Stimulated activated CD8-positive, alpha-beta memory T cell treated with anti-CD3 and anti-CD28 coated beads, Interleukin-12 subunit alpha, Interleukin-12 subunit beta, amount 100 ng/mL, for 24 hours (primary cell): Measurements from ENCODE around the gene CISD2.
"Not testable (repeated sequence)": the region's sequence is repeated elsewhere in the genome, so short reads cannot be mapped to it uniquely, and the experiment has no call there.

Source experiments
- DNase-seq: peaks from one replicate; pipeline ENCODE4 v3.0.0-alpha.2; 2020; ENCODE audit errors: extremely low read depth

CISD2 gene

DNA sequence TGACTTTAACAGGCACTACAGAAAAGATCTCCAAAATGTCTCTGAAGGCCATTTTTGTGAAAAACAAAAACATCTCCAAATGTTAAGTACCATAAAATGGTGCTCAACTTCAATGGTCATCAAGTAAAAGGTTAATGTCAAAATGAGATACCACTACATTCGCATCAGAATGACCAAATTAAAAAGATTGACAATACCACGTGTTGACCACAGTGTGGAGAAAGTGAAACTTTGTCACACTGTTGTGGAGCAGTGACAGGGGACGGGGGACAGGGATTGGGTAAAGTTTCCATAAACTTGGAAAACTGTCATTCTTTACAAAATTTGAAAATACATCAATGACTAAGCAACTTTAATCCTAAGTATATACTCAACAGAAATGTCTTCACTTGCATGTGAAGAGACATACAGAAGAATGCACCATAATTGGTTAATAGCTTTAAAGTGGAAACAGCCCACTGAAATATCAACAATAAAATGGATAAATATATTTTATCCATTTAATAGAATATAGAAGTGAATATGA lies 19.1 kb upstream of the CISD2 start:
- no peak for DNase-seq

DNA sequence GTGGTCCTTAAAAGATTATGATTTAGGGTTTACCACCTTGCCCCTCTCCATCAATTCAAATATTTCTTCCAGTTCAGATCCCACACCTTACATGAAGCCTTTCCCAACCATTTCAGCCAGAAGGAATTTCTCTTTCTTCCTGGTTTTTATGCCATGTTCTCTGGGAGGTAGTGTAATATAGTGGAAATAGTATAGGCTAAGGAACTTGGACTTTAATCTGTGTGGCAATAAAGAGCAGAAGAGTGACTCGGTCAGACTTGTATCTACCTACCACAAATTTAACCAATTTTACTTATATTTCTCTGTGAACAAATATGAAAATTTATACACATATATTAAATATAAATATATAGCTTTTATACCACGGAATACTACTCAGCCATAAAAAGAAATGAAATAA lies 18.4 kb upstream of the CISD2 start:
- DNase-seq: no peak

DNA sequence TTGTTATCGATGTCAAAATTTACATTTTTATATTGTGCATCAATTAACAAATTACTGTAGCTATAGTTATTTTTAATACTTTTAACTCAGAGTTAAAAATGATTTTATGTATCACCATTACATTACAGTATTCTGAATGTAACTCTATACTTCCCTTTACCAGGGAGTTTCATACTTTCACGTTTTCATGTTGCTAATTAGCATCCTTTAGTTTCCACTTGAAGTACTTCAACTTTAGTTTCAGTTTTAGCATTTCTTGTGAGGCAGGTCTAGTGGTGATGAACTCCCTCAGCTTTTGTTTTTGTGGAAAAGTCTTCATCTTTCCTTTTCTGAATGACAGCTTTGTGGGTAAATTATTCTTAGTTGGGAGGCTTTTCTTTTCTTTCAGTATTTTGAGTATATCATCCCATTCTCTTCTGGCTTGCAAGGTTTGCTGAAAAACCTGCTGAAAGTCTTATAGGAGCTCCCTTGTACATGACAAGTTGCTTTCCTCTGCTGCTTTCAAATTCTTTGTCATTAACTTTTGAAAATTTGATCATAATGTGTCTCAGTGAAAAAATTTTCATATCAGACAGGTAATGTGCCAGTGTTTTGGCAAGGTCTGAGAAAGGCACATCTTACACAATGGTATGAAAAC lies 9.8 kb upstream of the CISD2 start:
- no peak for DNase-seq

DNA sequence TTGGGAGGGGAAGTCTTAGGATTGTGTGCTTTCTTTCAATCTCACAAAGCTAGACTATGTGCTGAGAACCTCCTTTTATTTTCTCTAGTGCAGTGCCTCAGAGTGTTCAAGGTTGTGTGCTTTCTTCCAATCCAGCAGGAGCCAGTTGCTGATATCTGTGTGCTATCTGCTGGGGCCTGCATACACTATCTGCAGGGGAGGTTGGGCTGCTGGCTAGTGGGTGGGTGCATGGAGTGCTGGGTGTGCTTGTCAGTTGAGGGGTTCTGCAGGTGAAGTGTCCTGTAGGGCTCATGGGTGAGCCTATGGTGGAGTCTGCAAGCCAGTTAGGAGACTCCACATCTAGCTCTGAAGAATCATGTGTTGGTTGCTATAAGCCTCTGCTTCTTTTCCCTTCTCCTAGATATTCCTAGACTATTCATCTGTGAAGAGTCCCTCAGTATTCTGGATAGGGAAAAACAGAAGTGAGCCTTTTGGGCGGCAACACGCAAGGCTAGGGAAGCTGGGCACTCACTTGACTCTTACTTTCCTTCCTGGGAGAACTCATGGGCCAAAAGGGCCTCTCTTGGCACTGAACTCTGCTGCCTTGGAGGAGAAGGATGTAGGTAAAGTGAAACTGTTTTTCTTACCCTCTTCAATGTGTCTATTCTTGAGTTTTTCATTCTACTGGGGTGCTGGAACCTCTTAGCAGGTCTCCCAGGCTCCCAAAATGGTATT lies 8.0 kb upstream of the CISD2 start:
- no peak for DNase-seq

DNA sequence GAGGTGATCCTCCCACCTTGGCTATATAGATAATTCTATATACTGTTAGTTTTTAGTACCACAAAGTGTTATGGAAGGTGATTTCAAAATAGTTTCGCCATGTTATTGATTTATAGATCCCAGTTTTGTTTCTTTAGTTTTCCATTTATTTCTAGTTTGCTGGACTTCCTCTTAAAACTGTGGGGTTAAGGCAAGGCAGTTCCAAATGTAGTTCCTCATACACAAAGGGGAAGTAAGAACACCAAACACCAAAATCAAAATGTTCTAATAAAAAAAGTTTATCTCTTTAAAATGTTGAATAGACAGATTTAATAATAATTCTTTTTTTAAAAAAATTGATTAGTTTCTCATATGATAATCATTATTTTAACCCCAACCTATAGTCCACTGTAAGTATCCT lies 6.8 kb upstream of the CISD2 start:
- no peak for DNase-seq

DNA sequence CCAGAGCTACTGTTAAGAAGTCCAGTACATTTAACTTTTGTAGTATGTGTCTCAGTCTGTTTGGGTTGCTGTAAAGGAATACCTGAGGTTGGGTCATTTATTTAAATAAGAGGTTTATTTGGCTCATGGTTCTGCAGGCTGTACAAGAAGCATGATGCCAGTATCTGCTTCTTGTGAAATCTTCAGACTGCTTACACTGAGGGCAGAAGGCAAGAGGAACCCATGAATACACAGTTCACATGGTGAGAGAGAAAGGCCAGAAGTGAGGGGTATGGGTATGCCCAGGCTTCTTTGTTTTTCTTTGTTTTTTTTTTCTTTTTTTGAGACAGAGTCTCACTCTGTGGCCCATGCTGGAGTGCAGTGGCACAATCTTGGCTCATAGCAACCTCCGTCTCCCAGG lies 6.0 kb upstream of the CISD2 start:
- DNase-seq: no peak

DNA sequence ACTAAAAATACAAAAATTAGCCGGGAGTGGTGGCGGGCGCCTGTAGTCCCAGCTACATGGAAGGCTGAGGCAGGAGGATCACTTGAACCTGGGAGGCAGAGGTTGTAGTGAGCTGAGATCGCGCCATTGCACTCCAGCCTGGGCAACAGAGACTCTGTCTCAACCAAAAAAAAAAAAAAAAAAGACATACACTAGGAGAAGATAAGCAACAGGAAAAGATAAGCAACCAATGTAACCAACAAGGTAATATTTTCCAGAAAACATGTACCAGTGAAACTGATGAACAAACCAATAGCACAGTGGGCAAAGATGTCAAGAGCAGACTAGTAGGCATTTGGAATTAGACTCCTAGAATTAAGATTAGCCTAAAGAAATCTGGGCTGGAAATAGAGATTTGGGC lies 3.5 kb upstream of the CISD2 start:
- DNase-seq: not testable (repeated sequence)

DNA sequence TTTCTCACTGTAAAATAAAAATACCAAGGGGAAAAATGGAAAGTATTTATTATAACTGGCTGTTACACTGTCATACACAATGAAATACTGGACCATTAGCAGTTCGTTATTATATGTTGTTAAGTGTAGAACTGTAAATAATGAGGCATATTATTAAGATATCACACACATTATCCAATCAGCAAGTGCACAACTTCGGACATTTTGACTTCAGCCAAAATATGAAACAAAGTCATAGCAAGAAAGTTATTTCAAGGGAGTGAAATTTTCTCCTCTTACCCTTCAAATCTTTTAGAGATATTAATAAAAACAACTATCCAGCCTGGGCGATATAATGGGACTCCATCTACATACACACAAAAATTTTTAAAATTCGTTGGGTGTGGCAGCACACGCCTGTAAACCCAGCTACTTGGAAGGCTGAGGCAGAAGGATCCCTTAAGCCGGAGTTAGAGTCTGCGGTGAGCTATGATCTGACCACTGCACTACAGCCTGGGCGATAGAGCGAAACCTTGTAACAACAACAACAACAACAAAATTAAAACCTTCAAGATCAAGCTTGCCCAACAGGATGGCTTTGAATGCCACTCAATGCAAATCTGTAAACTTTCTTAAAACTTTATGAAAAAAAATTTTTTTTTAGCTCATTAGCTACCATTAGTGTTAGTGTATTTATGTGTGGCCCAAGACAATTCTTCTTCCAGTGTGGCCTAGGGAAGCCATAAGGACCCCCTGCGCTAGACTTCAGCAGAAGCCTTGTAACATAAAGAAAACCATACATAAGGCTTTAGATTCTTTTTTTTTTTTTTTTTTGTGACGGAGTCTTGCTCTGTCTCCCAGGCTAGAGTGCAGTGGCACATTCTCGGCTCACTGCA lies 1.3 kb upstream of the CISD2 start:
- no peak for DNase-seq

DNA sequence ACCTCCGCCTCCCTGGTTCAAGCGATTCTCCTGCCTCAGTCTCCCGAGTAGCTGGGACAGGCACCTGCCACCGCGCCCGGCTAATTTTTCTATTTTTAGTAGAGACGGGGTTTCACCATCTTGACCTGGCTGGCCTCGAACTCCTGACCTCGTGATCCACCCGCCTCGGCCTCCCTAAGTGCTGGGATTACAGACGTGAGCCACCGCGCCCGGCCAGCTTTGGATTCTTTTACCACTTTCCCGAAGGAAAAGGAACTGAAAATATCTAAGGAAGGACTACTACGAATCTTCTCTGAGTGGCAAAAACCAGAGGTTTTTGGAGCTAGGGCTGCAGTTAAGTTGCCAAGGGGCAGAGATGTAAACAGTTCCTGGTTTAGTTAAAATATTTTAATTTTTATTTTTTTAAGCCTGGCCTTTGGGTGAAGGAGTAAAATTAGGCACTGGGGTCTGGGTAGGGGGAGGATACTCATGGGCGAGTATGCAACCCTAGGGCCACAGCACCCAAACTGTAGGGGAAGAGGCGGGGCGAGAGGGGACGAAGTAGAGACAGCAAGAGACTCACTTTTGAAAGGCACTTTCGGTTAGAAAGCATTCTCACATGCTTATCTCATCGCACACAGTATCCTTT lies 525 bp upstream of the CISD2 start:
- DNase-seq: no peak

DNA sequence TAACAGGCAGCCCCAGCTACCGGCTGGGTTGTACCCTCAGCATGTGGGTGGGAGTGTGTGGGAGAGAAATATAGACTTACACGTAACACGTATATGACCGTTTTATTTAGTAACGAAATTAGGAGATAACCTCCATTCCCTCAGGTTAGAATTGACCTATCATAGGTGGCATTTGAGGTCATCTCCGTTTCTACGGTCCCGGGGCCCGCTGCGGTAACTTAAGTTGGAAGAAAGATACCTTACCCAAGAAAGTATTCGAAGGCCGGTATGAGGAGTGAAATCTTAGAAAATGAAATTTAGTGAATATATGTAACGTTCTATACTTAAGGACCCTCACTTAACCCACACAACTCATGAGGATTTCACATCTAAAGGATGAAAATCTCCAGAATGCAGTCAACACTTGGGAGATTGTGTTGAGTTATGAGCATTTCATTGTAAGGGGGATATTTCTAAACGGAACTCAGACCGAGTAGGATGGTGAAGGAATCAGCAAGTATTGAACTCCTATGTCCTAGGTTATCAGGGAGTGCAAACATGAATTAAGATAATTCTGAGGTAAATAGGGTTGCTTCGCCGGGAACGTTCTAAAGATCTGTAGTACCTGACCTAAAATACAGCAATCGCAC lies 891 bp downstream of the CISD2 start:
- DNase-seq: no peak

DNA sequence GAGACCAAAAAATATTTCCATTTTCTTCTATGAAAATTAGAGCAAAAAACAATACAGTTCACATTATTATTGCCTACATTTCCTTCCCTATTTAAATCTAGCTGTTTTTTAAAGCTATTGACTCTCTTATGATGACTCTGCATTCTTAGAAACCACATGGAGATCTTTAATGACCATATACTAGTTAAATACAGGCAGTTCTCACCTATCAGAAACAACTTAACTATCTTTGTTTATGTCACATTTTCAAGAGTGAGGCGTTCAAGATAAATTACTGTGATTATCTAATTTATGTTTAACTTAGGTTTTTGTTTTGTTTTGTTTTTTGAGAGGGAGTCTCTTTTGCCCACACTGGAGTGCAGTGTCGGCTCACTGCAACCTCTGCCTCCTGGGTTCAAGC lies 3.0 kb downstream of the CISD2 start:
- no peak for DNase-seq

DNA sequence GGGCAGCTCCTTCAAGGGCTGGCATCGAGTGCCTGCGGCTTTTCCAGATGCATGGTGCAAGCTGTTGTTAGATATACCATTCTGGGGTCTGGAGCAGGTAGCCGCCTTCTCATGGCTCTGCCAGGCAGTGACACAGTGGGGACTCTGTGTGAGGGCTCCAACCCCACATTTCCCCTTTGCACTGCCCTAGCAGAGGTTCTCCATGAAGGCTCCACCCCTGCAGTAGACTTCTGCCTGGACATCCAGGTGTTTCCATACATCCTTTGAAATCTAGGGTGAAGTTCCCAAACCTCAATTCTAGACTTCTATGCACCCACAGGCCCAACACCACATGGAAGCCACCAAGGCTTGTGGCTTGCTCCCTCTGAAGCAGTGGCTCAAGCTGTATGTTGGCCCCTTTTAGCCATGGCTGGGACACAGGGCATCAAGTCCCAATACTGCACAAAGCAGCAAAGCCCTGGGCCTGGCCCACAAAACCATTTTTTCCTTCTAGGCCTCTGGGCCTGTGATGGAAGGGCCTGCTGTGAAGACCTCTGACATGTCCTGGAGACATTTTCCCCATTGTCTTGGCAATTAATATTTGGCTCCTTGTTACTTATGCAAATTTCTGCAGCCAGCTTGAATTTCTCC lies 8.8 kb downstream of the CISD2 start:
- DNase-seq: not testable (repeated sequence)

DNA sequence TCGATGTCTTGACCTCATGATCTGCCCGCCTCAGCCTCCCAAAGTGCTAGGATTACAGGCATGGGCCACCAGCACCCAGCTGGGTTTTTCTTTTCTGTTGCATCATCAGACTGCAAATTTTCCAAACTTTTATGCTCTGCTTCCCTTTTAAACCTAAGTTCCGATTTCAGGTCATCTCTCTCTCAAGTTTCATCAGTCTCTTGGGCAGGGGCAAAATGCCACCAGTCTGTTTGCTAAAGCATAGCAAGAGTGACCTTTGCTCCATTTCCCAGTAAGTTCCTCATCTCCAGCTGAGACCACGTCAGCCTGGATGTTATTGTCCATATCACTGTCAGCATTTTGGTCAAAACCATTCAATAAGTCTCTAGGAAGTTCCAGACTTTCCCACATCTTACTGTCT lies 9.6 kb downstream of the CISD2 start:
- DNase-seq: not testable (repeated sequence)

DNA sequence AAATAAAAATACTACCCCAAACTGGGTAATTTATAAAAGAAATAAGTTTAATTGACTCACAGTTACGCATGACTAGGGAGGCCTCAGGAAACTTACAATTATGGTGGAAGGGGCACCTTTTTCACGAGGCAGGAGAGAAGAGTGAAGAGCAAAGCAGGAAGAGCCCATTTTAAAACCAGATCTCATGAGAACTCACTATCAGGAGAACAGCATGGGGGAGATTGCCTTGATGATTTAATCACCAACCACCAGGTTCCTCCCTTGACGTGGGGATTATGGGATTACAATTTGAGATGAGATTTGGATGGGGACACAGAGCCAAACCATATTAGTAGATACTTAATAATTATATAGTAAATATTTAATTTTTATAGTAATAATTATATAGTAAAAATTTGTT lies 10.1 kb downstream of the CISD2 start:
- no peak for DNase-seq

DNA sequence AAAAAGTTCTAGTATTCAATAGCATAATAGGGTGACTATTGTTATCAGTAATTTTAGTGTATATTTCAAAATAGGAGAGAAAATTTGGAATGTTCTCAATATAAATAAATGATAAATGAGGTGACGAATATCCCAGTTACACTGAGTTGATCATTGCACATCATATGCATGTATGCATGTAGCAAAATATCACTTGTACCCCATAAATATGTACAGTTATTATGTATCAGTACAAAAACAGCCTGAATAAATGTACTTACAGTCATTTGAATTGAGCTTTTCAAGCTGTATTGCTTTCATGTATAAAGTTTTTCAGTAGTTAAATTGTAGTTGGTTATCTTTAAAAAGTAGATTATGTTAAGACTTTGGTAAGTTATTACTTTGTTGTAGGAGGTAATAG lies 12.6 kb downstream of the CISD2 start:
- DNase-seq: no peak

DNA sequence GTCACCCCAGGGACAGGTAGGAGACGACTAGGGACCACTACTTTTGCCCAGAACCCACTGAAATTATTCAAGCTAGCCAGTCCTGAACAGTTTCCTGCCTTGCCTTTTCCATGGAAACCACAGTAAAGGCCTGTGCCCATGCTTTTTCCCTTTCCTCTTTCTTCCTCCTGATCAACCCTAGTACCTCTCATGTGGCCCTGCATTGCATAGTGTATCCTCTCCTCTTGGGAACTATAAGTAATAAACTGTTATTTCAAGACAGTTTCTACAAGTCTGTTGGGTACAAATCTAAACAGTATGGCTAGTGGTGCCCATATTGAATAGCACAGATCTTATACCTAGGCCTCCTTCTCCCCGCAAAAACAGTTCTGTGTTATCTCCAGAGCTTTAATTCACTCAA lies 14.5 kb downstream of the CISD2 start:
- no peak for DNase-seq

DNA sequence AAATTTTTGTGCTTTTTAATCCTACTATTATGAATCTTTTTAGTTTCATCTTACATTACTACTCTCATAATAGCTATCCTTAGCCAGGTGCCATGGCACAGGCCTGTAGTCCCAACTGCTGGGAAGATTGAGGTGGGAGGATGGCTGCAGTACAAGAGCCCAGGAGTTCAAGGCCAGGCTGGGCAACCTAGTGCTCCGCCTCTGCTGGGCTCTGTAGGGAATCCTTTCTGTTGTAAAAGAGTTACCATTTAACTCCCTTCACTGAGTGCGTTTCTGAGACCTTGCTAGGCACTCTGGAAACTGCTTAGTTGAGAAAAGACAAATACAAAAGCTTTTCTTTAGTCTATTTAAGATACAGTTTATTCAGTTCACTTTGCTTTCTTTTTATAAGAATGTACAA lies 19.8 kb downstream of the CISD2 start:
- not testable (repeated sequence) for DNase-seq

DNA sequence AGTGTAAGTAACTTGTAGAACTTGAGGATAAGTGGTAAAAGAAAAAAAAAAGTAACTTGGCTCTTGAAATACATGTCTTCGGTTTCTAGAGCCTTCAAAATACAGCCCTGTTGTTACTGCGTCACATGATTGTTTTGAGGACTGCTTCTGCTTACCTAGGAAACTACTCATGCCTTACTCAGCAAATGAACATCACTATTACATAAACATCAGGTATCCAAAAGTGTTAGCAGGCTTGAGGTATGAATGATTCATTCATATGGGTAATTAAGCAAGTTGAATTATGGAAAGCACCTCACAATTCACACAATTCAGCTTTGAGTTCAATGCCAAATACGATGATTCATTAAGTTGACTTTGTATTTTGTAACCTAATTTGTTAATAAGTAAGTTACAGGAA lies 21.1 kb downstream of the CISD2 start:
- not testable (repeated sequence) for DNase-seq

DNA sequence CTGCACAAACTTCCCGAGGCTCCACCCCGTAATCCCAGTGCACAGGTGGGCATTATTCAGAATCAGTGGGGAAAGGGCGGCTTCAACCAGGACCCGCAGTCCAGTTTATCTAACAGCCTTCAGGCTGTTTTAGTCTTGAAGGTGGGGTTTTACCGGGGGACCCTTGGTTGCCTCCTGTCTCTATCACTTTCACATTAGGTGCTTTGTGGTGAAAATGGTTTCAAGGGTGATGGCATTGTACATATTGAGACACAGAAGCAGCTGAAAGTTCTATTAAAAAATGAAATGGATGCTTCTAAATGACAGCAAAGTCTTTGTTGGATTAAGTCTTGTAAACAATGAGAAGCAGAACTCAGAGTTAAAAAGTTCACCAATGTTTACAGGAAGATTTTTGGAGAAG lies 27.8 kb downstream of the CISD2 start:
- not testable (repeated sequence) for DNase-seq

DNA sequence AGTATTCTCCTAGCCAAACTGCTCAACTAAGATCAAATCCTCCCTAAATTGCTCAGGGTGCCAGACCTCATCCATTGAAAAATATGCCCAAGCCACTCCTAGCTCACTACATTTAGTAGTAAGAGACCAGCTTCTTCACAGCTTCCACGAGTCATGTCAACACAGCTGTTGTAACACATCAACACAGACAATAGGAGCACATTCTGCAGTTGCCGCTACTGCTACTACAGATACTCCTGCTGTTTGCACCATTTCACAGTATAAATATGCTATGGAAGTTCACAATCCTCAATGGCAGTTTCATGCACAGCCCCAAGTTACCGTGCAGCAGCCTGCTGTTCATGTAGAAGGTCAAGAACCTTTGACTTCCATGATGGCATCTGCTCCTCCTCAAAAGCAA lies 28.8 kb downstream of the CISD2 start:
- not testable (repeated sequence) for DNase-seq

DNA sequence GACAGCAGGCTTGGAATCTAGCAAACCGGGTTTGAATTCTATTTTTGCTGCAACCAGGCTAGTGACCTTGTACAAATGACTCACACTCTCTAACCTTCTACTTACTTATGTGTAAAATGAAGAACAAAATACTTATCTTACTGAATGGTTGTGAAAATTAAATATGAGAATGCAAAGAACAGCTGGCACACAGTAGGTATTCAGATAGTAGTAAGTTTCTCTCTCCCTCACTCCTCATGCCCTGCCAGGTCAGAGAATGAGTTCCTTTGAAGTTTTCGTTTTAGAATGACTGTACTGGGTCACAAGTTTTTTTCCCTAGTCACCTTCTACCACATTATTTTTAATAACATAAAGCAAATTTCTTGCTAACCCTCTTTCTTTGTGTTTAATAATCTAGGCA lies 33.0 kb downstream of the CISD2 start:
- no peak for DNase-seq
